HG02759 (cell line): ENCODE data around the gene KDM2A.
"Not testable (repeated sequence)": the region's sequence is repeated elsewhere in the genome, so short reads cannot be mapped to it uniquely, and the experiment has no call there.

ENCODE experiments used
- ATAC-seq: cut with Tn5 transposase; IDR thresholded peaks from one replicate; pipeline ENCODE4 v1.9.1; 2021; ENCODE audit warnings: mild to moderate bottlenecking, moderate library complexity; ENCODE audit not compliant: unreplicated experiment

Gene KDM2A

GRCh38 chr11:67256477-67257135, 137.5 kb downstream of the KDM2A start:
- ATAC-seq: no peak

DNA sequence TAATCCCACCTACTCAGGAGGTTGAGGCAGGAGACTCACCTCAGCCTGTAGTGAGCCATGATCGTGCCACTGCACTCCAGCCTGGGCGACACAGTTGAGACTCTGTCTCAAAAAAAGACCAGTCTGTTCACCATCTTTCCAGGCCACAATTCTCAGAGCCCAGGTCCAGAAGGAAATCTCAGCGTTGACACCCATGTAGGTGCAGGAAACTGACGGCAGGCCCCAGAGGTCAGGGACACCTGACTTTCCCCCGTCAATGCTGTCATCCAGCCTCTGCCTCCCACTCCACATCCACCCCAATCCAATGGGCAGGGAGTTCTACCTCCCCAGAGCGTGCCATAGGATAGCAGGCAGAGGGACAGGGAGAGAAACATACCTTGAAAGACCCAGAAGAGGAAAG, 141.3 kb downstream of the KDM2A start:
- ATAC-seq: no peak

DNA sequence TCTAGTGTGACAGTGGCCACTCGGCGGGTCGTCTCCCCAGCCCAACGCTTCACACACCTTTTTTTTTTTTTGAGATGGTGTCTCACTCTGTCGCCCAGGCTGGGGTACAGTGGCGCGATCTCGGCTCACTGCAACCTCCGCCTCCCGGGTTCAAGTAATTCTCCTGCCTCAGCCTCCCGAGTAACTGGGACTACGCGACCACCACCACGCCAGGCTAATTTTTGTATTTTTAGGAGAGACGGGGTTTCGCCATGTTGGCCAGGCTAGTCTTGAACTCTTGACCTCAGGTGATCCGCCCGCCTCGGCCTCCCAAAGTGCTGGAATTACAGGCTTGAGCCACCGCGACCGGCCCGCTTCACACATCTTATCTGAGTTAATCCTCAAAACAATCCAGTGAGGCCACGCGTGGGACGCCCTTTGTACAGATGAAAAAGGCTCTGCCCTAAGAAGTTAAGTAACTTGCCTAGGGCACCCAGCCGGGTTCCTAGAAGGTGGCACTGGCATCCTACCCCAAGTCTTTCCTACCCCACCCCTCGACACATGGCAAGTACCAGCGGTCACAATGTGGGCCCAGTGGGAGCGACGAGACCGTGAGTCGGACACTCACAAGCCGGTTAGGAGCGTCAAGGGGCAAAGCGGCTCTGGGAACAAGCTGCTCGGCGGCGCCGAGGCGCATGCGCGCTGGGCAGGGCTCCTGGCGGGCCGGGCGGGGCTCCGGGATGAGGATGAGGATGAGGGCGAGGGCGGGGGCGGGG, 142.0 kb downstream of the KDM2A start:
- not testable (repeated sequence) for ATAC-seq

DNA sequence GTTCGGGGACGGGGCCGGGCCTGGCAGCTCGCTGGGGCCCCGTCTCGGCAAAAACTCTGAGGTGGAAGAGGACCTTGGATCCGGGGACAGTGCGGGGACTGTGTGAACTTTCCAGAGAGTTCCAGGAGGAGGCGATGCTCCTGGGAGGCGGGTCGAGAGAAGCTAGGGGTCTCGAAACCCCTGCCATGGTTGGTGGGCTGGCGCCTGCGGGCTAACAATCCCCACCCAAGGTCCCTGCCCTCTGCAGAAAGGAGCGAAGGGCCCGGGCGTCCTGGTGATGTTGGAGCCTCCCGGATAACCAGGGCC, 142.5 kb downstream of the KDM2A start:
- no peak for ATAC-seq

DNA sequence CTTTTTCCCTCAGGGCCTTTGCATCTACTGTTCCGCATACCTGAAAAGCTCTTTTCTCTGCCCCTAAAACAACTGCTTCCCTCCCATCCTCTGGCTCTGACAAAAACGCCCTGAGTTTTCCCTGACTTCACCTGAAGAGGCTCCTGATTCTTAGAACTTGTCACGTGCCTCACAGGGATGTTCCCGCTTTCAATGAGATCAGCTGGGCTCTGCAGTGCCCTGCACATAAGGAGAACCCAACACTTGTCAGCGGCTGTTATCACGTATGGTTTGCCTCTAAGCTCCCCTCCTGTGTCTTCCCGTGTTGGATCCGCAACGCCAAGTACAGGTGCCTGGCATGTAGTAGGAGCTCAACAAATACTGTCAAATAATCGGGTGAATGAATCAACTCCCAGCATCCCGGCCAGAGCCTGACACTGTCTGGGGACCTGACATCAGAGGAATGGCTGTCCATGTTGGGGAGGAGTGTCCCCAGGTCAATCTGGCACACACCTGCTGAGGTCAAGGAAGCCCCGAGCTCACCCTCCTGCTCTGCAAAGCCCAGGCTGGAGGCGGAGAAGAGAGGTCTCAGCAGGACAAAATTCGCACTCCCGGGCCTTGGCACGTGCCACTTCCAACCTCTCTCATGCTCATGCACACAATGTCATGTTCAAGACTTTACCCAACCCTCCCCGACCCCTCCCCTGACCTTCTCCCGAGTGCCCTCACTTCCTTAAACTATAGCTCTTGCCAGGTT, 143.1 kb downstream of the KDM2A start:
- no peak for ATAC-seq

DNA sequence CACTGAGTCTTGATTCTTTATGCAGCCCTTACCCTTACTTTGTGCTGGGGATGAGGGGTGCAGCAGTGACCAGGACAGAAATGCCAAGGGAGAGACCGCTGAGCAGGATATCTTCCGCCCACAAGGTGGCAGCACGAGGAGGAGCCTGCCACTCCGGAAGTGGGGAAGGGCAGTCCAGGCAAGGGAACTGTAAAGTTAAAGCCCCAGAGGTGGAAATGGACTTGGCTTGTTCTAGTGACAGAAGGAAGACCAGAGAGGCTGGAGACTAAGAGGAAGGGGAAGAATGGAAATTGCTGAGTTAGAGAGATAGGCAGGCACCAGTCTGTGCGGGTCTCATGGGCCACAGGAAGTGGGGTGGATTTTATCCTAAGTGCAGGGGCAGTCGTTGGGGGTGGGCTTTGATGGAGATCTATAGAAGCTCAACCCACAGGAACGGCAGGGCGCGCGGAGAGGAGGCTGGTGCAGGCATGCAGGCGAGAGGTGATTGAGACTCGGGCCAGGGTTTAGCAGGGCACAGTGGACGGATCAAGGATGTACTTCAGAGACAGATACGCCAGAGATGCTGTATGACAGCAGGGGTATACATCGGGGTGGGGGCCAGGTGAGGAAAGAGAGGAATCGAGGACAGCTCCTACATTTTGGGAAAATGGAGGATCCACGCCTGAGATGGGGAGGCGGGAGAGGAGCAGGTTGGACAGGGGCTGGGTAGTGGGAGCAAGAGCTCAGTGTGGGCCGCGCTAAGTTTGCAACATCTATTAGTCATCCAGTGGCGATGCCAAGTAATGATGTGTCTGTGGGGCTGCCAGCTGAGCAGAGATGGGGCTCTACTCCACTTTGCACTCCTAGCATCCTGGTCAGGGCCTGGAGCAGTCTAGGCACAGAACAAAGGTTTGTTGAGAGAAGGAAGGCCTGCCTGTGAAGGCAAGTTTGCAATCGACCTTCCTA, 143.9 kb downstream of the KDM2A start:
- ATAC-seq: no peak

DNA sequence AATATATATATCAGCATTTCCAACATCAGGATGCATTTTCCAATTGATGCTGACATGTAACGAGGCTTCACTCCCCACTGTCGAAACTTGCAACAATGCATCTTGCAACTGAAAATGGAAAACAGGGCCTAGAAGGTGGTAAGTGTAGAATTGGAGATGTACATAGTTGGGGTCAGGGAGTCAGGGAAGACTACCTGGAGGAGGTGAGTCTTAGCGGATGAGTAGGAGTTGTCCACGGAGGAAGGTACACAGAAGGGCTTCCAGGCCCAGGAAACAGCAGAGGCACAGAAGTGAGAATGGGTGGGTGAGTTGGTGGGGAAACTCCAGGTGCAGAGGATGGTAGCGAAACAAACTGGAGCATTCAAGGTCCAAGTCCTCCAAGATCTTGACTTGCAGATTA, 145.2 kb downstream of the KDM2A start:
- ATAC-seq: no peak

GRCh38 chr11:67264877-67265632, 146.0 kb downstream of the KDM2A start:
- no peak for ATAC-seq

GRCh38 chr11:67265633-67266448, 146.8 kb downstream of the KDM2A start:
- peak; percentile 40 for ATAC-seq

GRCh38 chr11:67266449-67267187, 147.6 kb downstream of the KDM2A start, which contains the start of gene GRK2:
TSS of gene GRK2 (plus strand) at chr11:67266473. CDS start at chr11:67266700, 227 bp downstream.
- ATAC-seq: peak; percentile 33

DNA sequence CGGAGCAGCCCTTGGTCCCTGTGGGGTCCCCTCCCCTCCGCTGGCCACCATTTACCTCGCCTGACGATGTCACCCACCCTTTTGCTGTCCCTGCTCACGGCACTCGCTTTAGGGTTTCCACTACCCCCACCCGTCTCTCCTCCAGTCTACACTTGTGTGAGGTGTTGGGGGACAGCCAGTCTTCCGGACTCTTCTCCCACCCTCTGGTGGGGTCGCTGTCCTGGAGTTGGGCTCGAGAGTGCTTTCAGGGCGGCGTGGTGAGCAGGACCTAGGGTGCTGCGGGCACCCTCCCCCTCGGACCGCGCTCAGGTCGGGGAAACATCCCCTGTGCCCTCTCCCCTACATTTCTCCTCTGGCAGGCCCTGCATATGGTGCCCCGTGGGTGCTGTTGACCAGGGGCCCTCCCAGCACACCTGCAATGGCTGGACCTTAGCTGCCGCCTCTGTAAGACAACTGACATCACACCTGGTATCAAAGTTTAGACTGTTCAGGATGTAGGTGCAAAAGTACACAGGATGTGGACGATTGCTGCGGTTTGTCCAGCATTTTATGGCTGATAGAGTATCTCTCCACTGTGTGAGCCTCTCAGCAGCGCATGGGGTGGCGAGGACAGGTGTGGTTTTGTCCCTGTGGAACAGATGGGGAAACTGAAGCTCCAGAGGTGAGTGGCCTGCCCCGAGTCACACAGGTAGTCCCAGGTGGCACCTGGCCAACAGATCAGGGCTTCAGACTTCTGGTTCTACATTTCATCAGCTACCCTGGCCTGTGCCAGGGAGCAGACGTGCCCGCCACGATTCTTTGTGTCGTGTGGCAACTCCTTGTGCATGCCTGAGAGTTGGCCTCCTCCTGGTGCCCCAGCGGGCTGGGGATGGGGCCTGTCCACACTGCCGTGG, 148.4 kb downstream of the KDM2A start:
- no peak for ATAC-seq

DNA sequence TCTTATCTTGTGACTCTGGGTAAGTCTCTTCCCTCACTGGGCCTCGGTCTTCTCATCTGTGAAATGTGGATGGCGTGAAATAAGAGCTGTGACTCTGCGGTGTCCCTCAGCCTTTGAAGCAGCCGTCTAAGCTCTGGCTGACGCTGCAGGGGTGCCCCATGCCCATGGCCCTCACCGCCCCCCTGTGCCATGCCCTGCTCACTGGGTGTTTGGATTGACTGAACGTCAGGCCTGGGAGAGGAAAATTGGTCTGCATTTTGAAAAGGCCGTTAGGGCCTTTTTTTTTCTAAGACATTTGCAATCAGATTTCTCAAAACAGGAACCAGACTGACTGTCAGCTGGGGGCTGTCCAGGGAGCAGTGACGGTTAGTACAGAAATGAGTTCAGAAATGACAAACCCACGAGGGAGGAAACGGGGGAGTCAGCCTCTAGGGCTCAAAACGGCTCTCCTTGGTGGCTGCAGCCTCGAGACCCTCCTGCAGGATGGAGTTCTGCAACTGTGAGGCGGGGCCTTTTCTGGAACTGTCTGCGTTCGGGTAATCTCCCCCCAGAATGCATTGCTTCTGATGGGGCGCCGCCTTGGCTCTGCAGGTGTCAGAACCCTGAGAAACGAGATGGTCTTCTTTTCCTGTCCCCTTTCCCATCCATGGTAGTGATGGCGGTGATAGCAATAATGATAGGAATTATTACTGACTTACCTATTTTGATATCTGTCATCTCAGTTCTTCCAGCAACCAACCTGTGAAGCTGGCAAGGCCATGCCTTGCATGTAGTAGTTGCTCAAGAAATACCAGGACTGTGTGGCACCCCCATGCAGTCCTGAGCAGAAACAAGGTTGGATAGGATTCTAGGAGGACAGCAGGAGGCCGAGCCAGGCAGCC, 149.3 kb downstream of the KDM2A start:
- ATAC-seq: peak; percentile 37

DNA sequence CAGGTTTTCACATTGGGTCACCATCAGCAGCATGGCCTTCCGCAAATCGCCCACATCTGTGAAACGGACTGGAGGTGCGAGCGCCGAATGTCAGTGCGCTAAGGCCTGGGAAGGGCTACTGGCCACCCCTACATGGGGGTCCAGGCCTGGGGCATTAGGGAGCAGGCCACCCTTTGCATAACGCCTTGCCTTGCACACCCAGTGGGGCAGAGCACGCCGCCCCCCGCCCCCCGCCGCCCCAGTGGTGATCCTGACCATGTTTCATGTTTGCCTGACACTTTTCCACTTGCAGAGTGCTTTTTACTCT, 149.9 kb downstream of the KDM2A start:
- ATAC-seq: no peak

GRCh38 chr11:67269401-67270255, 150.6 kb downstream of the KDM2A start:
- no peak for ATAC-seq

DNA sequence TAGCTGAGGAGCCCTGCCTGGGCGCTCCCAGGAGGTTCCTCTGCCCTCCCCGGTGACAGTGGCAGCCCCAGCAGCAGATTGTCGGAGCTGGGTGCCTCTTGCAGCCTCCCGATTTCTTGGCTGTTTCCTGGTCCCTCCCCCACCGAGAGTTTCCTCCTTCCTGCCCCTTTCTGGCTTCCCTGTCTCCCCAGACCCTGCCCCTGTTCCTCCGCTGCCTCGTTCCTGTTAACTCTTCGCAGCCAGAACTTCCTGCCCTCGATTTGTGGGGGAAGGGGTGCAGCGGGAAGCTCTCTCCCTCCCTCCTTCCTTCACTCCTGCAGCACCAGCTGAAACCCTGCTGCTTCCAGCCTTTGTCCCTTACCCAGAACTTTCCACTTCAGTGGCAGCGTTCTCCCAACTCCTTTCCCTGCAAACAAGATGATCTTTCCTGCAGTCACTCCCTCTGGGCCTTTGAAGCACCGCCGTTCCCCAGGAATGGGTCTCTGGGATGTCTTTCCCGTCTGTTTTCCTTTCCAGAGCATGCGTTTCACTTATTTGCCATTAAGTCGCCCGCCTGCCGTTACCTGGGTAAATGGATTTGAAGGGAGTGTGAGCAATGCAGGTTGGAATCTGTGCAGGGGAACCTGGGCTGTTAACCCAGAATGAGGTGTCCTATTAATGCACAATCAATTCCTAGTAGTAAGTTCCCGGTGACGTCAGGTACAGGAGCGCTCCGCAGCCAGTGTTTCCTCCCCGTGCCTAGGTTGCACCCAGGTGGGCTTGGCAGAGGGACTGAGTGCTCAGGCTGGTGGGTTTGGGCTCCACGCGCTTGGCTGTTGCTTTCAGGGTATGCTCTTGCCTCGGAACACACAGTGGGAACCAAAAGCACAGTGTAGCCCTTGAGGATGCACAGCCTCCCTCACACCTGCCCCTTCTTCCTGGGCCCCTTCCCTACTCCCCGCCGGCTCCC, 151.5 kb downstream of the KDM2A start:
- ATAC-seq: no peak
